ENCODE results near the gene PLXND1.
A peak's percentile ranks its signal among the peaks of the same experiment; 100 is the strongest.

PLXND1 gene

DNA sequence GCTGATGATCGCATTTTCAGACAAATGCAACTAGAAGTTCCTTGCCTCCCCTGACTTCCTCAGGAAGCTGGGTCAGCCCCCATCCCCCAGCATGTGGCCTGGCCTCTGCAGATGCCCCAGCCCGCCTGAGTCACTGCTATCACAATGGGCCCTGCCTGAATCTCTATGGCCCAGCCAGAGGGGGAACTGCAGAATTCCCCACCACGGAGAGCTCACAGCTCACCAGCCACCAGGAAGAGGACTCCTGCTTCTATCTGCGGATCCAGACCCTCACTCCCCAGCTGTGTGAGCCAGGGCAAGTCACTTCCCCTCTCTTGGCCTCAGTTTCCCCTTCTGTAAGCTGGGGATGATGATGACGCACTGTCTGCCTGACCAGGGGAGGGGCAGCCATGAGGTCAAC is 6.9 kb downstream of the PLXND1 start:
- DNase-seq, result peak; percentile 75

DNA sequence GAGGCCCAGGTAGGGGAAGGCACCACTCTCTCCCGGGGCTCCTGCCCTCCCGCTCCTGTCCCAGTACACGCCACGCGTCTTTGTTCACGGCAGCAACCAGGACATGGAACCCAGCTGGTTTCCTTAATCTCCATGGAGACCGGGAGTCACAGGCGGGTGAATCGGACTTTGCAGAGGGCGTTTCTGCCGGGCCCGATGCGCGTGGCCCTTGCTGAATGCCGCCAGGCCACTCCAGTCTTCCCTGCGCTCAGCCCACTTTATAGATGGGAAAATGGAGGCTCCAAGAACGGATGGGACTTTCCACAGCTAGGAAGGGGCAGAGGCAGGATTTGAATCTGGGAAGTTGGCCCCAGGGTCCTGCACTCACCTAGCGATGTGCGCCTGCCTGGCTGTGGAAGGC is 7.4 kb downstream of the PLXND1 start:
- no peak for DNase-seq

DNA sequence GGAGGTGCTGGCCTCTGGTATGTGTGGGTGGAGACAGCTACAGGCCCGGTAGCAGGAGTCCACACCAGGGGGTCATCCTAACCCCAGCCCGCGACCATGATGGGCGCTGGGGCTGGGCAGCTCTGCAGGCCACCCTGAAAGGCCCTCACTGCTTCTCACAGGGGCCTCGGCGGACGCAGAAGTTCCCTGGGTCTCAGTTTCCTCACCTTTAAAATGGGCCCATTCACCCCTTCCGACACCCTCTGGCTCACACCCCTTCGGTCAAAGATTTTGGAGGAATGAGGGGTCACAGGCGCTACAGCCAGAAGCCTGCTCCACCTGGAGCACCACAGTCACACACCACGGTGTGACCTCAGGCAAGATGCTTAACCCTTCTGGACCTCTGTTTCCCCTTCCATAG is 8.0 kb downstream of the PLXND1 start:
- no peak for DNase-seq

- peak; percentile 50 for DNase-seq
Measured at GRCh38 chr3:129598000-129598381, 8.5 kb downstream of the PLXND1 start.

- DNase-seq, result peak; percentile 56
Measured at GRCh38 chr3:129597087-129597999, 9.1 kb downstream of the PLXND1 start.

DNA sequence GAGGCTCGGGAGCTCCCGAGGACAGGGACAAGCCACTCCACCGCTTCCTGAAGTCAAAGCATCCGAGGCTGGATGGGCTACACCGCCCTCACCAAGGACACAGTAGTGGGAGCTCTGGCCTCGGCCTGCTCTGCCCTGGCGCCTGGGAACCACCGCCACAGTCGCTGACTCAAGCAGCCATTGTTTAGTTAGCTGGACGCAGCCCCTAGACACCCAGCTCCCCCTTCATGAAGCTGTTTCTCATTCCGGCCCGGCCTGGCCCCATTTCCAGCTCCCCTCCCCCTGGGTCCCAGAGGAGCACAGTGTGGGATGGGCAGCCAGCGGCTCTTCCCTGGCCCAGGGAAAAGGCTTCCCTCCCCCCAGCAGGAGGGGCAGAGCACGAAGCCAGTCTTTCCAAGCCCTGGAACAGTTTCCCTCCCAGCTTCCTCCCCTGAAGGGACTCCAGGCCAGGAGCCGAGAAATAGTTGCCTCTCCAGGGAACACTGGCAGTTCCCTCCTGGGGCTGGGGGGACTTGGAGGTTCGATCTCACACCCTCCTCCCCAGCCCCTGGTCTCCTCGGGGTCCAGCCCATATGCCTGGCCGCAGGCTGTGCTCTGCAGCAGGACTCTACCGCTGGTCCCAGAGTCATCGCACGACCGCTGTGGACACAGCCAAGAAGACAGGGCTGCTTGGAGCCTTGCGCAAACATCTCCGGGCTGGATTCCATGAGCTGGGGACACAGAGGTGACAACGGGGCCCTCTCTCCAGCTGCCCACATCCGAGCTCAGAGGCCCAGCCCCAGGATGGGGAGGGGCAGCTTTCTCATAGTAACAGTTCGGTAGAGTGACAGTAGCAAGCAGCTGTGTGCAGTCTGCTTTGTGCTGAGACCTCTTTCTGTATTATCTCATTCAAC is 10.0 kb downstream of the PLXND1 start:
- peak; percentile 98 for DNase-seq

DNA sequence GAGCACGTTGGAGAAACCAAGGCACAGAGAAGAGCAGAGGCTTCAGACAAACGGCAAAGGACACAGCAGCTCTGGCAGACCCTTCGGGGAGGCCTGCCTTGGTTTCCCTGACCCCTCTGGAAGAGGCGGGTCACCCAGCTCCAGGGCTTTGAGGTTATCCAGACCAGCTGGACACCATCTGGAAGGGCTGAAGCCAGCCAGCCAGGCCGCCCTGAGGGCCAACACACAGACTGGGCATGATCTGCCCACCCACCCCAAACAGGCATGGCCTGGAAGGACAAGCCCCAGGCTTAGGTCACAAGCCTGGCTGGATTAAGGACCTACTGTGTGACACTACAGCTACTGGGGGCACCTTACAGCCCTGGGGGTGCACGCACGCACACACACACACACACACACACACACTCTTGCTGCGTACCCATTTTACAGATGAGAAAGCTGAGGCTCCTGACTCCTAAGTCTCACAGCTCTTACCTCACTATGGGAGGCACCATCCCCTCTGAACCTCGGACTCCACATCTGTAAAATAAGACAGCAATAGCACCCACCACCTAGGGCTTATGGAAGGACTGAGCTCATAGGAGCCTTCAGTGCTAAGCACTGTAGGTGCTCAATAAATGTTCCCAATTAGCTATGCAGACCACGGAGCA is 10.8 kb downstream of the PLXND1 start:
- no peak for DNase-seq

DNA sequence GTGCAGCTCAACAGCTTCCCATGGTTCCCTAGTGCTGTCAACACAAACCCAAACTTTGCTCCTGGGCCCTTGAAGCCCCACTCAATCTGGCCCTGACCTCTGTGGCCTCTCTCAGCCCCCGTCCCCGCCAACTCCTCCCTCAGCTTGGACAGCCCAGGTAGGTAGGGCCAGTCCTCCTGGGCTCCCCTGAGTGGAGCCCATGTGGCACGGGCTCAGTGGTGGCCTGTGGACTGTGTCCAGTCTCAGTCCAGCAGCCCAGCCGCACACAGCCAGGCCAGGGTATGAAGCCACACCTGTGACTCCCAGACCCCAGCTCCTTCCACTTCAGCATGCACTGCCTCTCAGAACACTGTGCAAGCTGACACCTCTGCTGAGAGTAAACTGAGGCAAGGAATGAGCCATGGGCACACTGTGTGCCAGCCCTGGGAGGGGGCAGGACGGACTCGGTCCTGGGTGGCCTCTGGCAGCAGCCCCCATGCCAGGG is 11.5 kb downstream of the PLXND1 start:
- DNase-seq, result no peak

DNA sequence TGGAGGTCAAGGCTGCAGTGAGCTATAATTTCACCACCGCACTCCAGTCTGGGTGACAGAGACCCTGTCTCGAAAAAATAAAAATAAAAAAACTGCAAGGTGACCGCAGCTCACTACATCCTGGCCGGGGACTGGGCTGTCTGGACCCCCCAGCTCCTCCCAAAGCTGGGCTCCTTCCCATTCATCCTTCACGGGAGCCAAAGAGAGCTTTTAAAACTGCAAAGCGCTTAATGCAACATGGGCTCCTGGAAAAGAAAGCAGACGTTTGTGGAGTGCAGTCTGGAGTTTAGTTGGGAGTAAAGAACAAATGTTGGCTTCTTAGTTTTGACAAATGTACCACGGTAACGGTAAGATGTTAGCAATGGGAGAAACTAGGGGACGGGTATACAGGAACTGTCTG is 12.1 kb downstream of the PLXND1 start:
- DNase-seq, result no peak

GRCh38 chr3:129593595-129594339 is 12.7 kb downstream of the PLXND1 start:
- DNase-seq, result peak; percentile 17

GRCh38 chr3:129593230-129593594 is 13.3 kb downstream of the PLXND1 start:
- DNase-seq, result no peak

DNA sequence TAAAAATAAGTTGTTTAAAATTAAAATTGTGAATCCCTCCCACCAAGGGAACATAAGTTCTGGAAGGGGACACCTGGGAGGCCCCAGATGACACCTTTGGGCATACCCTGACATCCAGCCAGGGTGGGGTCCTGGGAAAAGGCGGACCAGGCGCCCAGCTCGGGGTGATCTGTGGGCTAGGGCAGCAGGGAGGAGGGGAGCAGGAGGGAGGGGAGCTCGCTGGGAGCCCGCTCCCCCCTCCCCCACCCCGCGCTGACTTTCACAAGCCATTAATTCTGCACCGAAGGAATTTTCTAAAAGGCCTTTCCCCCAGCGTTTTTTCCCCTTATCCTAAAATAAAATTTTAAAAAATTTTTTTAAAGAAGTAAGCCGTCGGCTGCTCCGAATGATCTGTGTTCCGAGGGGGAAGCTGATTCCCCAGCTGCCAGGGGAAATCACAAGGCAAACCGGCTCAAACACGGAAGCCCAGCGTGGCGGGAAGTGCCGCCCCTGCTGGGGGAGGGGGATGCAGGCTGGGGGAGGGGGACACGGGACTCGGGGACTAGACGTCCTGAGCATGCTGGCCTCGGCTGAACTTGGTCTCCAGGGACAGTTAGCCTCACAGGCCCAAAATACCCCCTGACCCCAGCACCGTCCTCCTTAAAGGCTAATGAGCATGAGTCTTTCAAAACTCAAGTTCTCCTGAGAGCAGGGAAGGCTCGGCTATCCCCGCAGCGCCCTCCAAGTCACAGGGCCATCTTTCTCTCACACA is 13.9 kb downstream of the PLXND1 start:
- peak; percentile 44 for DNase-seq

DNA sequence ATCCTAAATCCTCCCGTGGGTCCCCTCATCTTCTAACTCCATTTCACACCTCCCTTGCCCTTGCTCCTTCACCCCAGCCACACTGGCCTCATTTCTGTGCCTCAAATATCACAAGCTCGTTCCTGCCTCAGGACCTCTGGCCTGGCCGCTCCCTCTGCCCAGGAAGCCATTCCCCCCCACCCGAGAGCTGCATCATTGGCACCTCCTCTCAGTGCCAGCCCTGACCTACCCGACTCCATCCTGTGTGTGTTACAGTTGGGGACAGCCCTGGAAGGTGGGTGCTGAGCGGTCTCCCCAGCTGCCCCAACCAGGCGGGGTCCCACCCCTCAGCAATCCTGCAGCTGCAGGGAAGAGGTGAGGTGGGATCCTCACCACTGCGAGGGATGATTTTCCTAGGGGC is 14.5 kb downstream of the PLXND1 start:
- DNase-seq, result no peak

DNA sequence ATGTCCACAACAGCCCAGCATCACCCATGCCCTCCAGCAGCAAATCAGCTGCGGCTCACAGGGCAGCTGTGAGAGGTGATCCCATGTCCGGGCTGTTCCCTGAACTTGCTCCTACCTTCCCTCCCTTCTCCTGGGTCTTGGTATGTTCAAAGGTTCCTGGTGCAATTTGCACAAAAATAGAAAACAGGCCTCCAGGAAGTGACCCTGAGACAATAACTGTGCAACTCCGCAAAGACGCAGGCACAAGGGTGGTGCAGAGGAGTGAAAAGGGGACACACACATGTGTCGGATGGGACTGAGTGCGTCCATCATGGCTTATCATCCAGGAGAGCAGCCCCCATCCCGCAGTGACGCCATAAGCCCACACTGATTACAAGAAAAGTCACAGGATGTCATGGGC is 16.3 kb downstream of the PLXND1 start:
- no peak for DNase-seq

- DNase-seq, result no peak
Measured at GRCh38 chr3:129587566-129588210, 18.8 kb downstream of the PLXND1 start.

DNA sequence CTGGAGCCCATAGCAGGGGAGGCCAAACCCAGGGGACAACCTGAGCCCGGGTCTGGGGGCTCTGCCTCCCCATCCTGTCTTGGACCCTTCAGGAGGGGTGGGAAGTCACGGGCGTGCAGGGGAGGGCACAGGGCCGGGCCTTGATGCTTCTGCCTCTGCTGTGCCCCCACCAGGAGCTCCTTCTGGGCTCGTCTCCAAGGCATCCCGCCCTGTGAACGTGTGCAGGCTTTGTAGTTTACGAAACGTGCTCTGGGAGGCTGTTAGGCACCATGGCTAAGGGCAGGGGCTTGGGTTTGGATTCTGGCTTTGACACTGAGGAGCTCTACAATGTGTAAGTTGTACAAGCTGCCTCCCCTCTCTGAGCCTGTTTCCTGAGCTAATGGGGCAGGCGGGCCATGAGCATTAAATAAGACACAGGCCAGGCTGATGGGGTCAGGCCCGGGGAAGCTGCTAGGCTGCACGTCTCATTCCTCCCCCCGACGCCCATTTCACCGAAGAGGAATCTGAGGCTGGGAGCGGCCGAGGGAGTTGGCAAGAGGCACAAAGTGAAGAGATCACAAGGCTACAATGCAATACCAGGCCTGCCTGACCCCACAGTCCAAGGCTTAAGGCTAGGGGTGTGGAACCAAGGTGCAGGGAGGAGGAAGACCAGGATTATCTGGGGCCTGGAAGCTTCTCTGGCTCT is 19.6 kb downstream of the PLXND1 start:
- DNase-seq, result peak; percentile 50

- DNase-seq, result no peak
Measured at GRCh38 chr3:129585949-129586657, 20.4 kb downstream of the PLXND1 start.

GRCh38 chr3:129584631-129585030 is 21.8 kb downstream of the PLXND1 start:
- no peak for DNase-seq

GRCh38 chr3:129583289-129583688 is 23.2 kb downstream of the PLXND1 start:
- no peak for DNase-seq

DNA sequence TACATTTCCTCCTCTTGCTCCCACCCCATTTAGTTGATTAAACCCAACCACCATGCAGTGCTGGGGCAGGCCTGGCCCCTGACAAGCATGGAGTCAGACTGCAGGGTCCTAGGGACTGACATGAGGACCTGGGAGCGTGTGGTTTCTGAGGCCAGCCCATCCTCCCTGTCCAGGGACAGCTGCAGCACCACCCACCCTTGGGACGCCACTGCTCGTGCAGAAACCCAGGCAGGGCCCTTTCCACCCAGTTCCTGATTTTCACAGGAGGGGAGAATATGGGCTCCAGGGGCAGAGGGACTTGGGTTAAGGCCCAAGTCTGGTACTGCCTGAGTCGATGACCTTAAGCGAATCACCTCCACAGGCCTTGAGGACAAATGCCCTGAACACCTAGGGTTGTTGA is 23.7 kb downstream of the PLXND1 start:
- no peak for DNase-seq

Data from fibroblast of upper back skin (primary cell).